ENCODE results near the gene TKFC. TPM values are rescaled to one million over a fixed set of nuclear protein-coding genes. Genes with fewer than 3 reads are reported as not detected.

The TKFC gene
- total RNA-seq, 2 experiments from 2014 or later, result 79.1 to 86.3 TPM

GRCh38 chr11:61341706-61342105 lies 8.7 kb downstream of the TKFC start:
- DNase-seq (no peak), ATAC-seq (no peak)
- CTCF ChIA-PET, result interaction anchor here (1.4 to 10.4 kb wide), 3 partner anchors 18 to 51 kb away, joined by 4 to 181 read pairs (median 14); partner anchors contain the start of genes CYB561A3 and TMEM138
- no peak for TF ChIP-seq CTCF (IDR thresholded peaks at IDR 0.05)
- H3K27ac Mint-ChIP-seq, result no peak overlapping the region
- no peaks in the 10 kb centered on the region for H3K9me3 Mint-ChIP-seq
- intact Hi-C loops (cut with micrococcal nuclease), result no loop called here
- peaks cover 3% of the 10 kb centered on the region for H3K4me1 Mint-ChIP-seq (ENCODE audit: low read depth)
- POLR2A ChIA-PET, result interaction anchor here (1.6 to 1.9 kb wide), 2 partner anchors 20 to 21 kb away, joined by 4 to 8 read pairs; partner anchors contain the start of genes CYB561A3 and TMEM138
- no peaks in the 10 kb centered on the region for H3K27me3 Mint-ChIP-seq
- no peak overlapping the region for H3K4me3 Mint-ChIP-seq
- peaks cover 13% of the 10 kb centered on the region for H3K36me3 Mint-ChIP-seq (ENCODE audit: low read depth)

- H3K4me3 Mint-ChIP-seq, result no peak overlapping the region
- no peak for ATAC-seq
- intact Hi-C loops (cut with micrococcal nuclease), result no loop called here
- no peaks in the 10 kb centered on the region for H3K9me3 Mint-ChIP-seq
- H3K4me1 Mint-ChIP-seq (ENCODE audit: low read depth), result no peaks in the 10 kb centered on the region
- no peak for DNase-seq
- POLR2A ChIA-PET, result interaction anchor here (1.6 to 1.9 kb wide), 2 partner anchors 19 to 20 kb away, joined by 4 to 8 read pairs; partner anchors contain the start of genes CYB561A3 and TMEM138
- peaks cover 12% of the 10 kb centered on the region for H3K36me3 Mint-ChIP-seq (ENCODE audit: low read depth)
- CTCF ChIA-PET, result interaction anchor here (1.4 to 10.4 kb wide), 3 partner anchors 17 to 51 kb away, joined by 4 to 181 read pairs (median 14); partner anchors contain the start of genes CYB561A3 and TMEM138
- no peaks in the 10 kb centered on the region for H3K27me3 Mint-ChIP-seq
- H3K27ac Mint-ChIP-seq, result no peak overlapping the region
- no peak for TF ChIP-seq CTCF (IDR thresholded peaks at IDR 0.05)
Measured at GRCh38 chr11:61342207-61342803, 9.3 kb downstream of the TKFC start.

GRCh38 chr11:61343792-61344745 lies 11.0 kb downstream of the TKFC start:
- Mint-ChIP-seq H3K27ac (no peak overlapping the region), H3K9me3 (no peaks in the 10 kb centered on the region), H3K27me3 (no peaks in the 10 kb centered on the region), H3K4me1 (ENCODE audit: low read depth) (no peaks in the 10 kb centered on the region), H3K36me3 (ENCODE audit: low read depth) (peaks cover 5% of the 10 kb centered on the region), H3K4me3 (no peak overlapping the region)
- ATAC-seq (no peak), DNase-seq (no peak)
- CTCF ChIA-PET, result interaction anchor here (3.2 kb wide), 1 partner anchor 8 kb away, joined by 15 read pairs; no protein-coding TSS in a partner anchor
- POLR2A ChIA-PET, result no interaction called here
- intact Hi-C loops (cut with micrococcal nuclease), result no loop called here
- TF ChIP-seq CTCF (IDR thresholded peaks at IDR 0.05), result no peak

GRCh38 chr11:61345170-61345610 lies 12.2 kb downstream of the TKFC start:
- intact Hi-C loops (cut with micrococcal nuclease), result no loop called here
- ATAC-seq, result no peak
- Mint-ChIP-seq H3K9me3 (no peaks in the 10 kb centered on the region), H3K27me3 (no peaks in the 10 kb centered on the region), H3K4me3 (no peak overlapping the region), H3K4me1 (ENCODE audit: low read depth) (no peaks in the 10 kb centered on the region), H3K36me3 (ENCODE audit: low read depth) (peaks cover 8% of the 10 kb centered on the region), H3K27ac (no peak overlapping the region)
- ChIA-PET POLR2A (interaction anchor here (0.6 kb wide), 1 partner anchor 55 kb away, joined by 3 read pairs; no protein-coding TSS in a partner anchor), CTCF (interaction anchor here (3.2 kb wide), 1 partner anchor 9 kb away, joined by 15 read pairs; no protein-coding TSS in a partner anchor)
- TF ChIP-seq CTCF (IDR thresholded peaks at IDR 0.05), result no peak
- no peak for DNase-seq

Measured in activated CD8-positive, alpha-beta T cell treated with anti-CD3 and anti-CD28 coated beads for 36 hours (primary cell).